CD14-positive monocyte (primary cell): ENCODE data around the gene FAM162A. TPM values are rescaled to one million over a fixed set of nuclear protein-coding genes. Genes with fewer than 3 reads are reported as not detected.
A peak's percentile ranks its signal among the peaks of the same experiment; 100 is the strongest.
"Not testable (repeated sequence)": the region's sequence is repeated elsewhere in the genome, so short reads cannot be mapped to it uniquely, and the experiment has no call there.

Experiments
- DNase-seq, 3 donors: peaks; one replicate each; pipeline ENCODE4 v3.0.0-alpha.2; 2011 to 2022
- H2AFZ ChIP-seq: 2 replicates; pipeline ENCODE4 v1.6.0; 2012; ENCODE audit warnings: mild to moderate bottlenecking, low read depth, low read length, inconsistent platforms; ENCODE audit not compliant: insufficient read depth, poor library complexity, severe bottlenecking
- H3K27ac ChIP-seq, 2 donors: 1 replicate in 1 of 2; 2 replicates in 1 of 2; pipeline ENCODE4 v1.5.1; 2012 to 2013; ENCODE audit warnings: low read length in 2 of 2, control low read depth in 1 of 2, inconsistent platforms in 1 of 2, low read depth in 1 of 2, mild to moderate bottlenecking in 1 of 2
- H3K27me3 ChIP-seq, 2 donors: one replicate each; pipeline versions ENCODE4 v1.6.0 to v1.6.1; 2011 to 2013; ENCODE audit warnings: low read length in 2 of 2; ENCODE audit not compliant: control insufficient read depth in 2 of 2, insufficient read depth in 2 of 2
- H3K36me3 ChIP-seq, 2 donors: replicated peaks in 1 of 2; 1 replicate in 1 of 2; 2 replicates in 1 of 2; pipeline versions ENCODE4 v1.5.1 to v1.6.1; 2012 to 2013; ENCODE audit warnings: low read length in 2 of 2, control low read depth in 1 of 2, inconsistent platforms in 1 of 2, mild to moderate bottlenecking in 1 of 2; ENCODE audit not compliant: insufficient read depth in 2 of 2, control insufficient read depth in 1 of 2
- H3K4me1 ChIP-seq, 2 donors: 1 replicate in 1 of 2; 2 replicates in 1 of 2; pipeline versions ENCODE4 v1.5.1 to v1.6.1; 2012 to 2013; ENCODE audit warnings: low read length in 2 of 2, control low read depth in 1 of 2, inconsistent platforms in 1 of 2, mild to moderate bottlenecking in 1 of 2, moderate library complexity in 1 of 2; ENCODE audit not compliant: insufficient read depth in 2 of 2, control insufficient read depth in 1 of 2
- H3K4me2 ChIP-seq: replicated peaks from 2 replicates; pipeline ENCODE3; 2012; ENCODE audit warnings: low read length, moderate library complexity, mild to moderate bottlenecking; ENCODE audit not compliant: poor library complexity, severe bottlenecking; ENCODE audit errors: extremely low read depth
- H3K4me3 ChIP-seq, 3 experiments: fragments of 200-600 bp in 1 of 3; sonication (generic) in 1 of 3; replicated peaks in 1 of 3; 1 replicate in 2 of 3; 2 replicates in 1 of 3; pipeline ENCODE4 v1.5.1; 2011 to 2013; ENCODE audit warnings: low read length in 3 of 3, mild to moderate bottlenecking in 3 of 3, control low read depth in 2 of 3, low read depth in 2 of 3, inconsistent platforms in 1 of 3, moderate library complexity in 1 of 3
- H3K79me2 ChIP-seq: 2 replicates; pipeline ENCODE4 v1.6.0; 2012; ENCODE audit warnings: mild to moderate bottlenecking, control low read depth, inconsistent platforms, low read length, moderate library complexity; ENCODE audit not compliant: insufficient read depth
- H3K9ac ChIP-seq: 2 replicates; pipeline ENCODE4 v1.6.0; 2017; ENCODE audit warnings: low read length, mild to moderate bottlenecking; ENCODE audit not compliant: insufficient read depth, poor library complexity, severe bottlenecking
- H3K9me3 ChIP-seq, 2 donors: replicated peaks in 1 of 2; 1 replicate in 1 of 2; 2 replicates in 1 of 2; pipeline versions ENCODE4 v1.5.1 to v1.6.1; 2012 to 2013; ENCODE audit warnings: low read length in 2 of 2, control low read depth in 1 of 2; ENCODE audit not compliant: control insufficient read depth in 1 of 2, insufficient read depth in 1 of 2
- H4K20me1 ChIP-seq: 2 replicates; pipeline ENCODE4 v1.6.0; 2012; ENCODE audit warnings: mild to moderate bottlenecking, low read length, control low read depth, moderate library complexity; ENCODE audit not compliant: insufficient read depth
- H3K27ac Mint-ChIP-seq, 7 donors: one replicate each; pipeline ENCODE4 v1.8.0; 2020; ENCODE audit warnings: mild to moderate bottlenecking in 7 of 7, mixed read lengths in 7 of 7, moderate library complexity in 6 of 7, inconsistent platforms in 2 of 7
- H3K27me3 Mint-ChIP-seq, 3 donors: one replicate each; pipeline ENCODE4 v1.8.0; 2021 to 2022; ENCODE audit warnings: low read depth in 3 of 3, mild to moderate bottlenecking in 3 of 3, mixed read lengths in 3 of 3, moderate library complexity in 3 of 3, inconsistent platforms in 1 of 3
- H3K36me3 Mint-ChIP-seq, 2 donors: one replicate each; pipeline ENCODE4 v1.8.0; 2020; ENCODE audit warnings: mixed read lengths in 2 of 2, inconsistent platforms in 1 of 2, mild to moderate bottlenecking in 1 of 2
- H3K4me1 Mint-ChIP-seq: one replicate; pipeline ENCODE4 v1.8.0; 2020; ENCODE audit warnings: mild to moderate bottlenecking, mixed read lengths
- H3K4me3 Mint-ChIP-seq, 2 donors: one replicate each; pipeline ENCODE4 v1.8.0; 2020; ENCODE audit warnings: mild to moderate bottlenecking in 2 of 2, mixed read lengths in 2 of 2, moderate library complexity in 1 of 2
- H3K9me3 Mint-ChIP-seq, 7 donors: one replicate each; pipeline ENCODE4 v1.8.0; 2020 to 2022; ENCODE audit warnings: mixed read lengths in 7 of 7, mild to moderate bottlenecking in 6 of 7, moderate library complexity in 6 of 7, inconsistent platforms in 2 of 7
- WGBS: methylation state at CpG from one replicate; pipeline ENCODE4 v1.1.5; 2013; ENCODE audit warnings: missing lambda C conversion rate; ENCODE audit not compliant: insufficient coverage; 5-methylcytosine and 5-hydroxymethylcytosine counted together
- intact Hi-C, 2 donors: fragments of 100-400 bp; cut with micrococcal nuclease; formaldehyde crosslinking; loops; one replicate each; pipeline versions ENCODE4 v1.15.0 to v1.15.1; 2023
- polyA plus RNA-seq, 3 donors: library from polyadenylated mRNA; depleted of rRNA in 1 of 3; unstranded in 2 of 3; stranded (reverse) in 1 of 3; fragments of 300-500 nt in 2 of 3; fragments of >200 nt in 1 of 3; fragmentation: Illumina TruSeq in 2 of 3; gene quantifications; 1 replicate in 2 of 3; 2 replicates in 1 of 3; pipeline ENCODE4 v1.2.3, GENCODE V29; 2012 to 2021
- TF ChIP-seq, protein P1 (sequence below): fragments of 200-600 bp; IDR thresholded peaks from one replicate; pipeline ENCODE4 v1.8.0; 2022; ENCODE audit warnings: antibody characterized with exemption, mild to moderate bottlenecking

The FAM162A gene
- polyA plus RNA-seq, 3 donors, result 6.8 to 28.5 (median 24.2) TPM

- H3K9me3 Mint-ChIP-seq, result peaks cover 9 to 24% (median 14%) of the 10 kb centered on the region in 7 donors
- H3K27me3 Mint-ChIP-seq, result peaks cover 0 to 2% (median 0%) of the 10 kb centered on the region in 3 donors
- H3K27ac Mint-ChIP-seq, result no peak overlapping the region
- TF ChIP-seq, protein P1, sequence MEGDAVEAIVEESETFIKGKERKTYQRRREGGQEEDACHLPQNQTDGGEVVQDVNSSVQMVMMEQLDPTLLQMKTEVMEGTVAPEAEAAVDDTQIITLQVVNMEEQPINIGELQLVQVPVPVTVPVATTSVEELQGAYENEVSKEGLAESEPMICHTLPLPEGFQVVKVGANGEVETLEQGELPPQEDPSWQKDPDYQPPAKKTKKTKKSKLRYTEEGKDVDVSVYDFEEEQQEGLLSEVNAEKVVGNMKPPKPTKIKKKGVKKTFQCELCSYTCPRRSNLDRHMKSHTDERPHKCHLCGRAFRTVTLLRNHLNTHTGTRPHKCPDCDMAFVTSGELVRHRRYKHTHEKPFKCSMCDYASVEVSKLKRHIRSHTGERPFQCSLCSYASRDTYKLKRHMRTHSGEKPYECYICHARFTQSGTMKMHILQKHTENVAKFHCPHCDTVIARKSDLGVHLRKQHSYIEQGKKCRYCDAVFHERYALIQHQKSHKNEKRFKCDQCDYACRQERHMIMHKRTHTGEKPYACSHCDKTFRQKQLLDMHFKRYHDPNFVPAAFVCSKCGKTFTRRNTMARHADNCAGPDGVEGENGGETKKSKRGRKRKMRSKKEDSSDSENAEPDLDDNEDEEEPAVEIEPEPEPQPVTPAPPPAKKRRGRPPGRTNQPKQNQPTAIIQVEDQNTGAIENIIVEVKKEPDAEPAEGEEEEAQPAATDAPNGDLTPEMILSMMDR, result no peak
- H3K4me3 Mint-ChIP-seq, result no peak overlapping the region
- Histone ChIP-seq H4K20me1 (no peaks in the 10 kb centered on the region), H3K27me3 (no peaks in the 10 kb centered on the region), H3K4me2 (no peak overlapping the region), H3K4me1 (no peaks in the 10 kb centered on the region), H3K27ac (no peak overlapping the region), H3K9me3 (peaks cover 12 to 25% of the 10 kb centered on the region in 2 donors), H3K36me3 (peaks cover 78 to 98% of the 10 kb centered on the region in 2 donors), H3K9ac (no peak overlapping the region), H3K4me3 (no peak overlapping the region), H2AFZ (no peak overlapping the region), H3K79me2 (no peaks in the 10 kb centered on the region)
- peaks cover 75 to 92% of the 10 kb centered on the region in 2 donors for H3K36me3 Mint-ChIP-seq
- 90% methylated on average over 6 of the region's 9 CpGs for WGBS
- intact Hi-C loops, result no loop called here
- H3K4me1 Mint-ChIP-seq, result no peaks in the 10 kb centered on the region
- DNase-seq, result no peak
Measured at GRCh38 chr3:122435950-122436349, 52.0 kb downstream of the FAM162A start.

- Histone ChIP-seq H3K9ac (no peak overlapping the region), H2AFZ (no peak overlapping the region), H3K79me2 (no peaks in the 10 kb centered on the region), H3K4me1 (no peaks in the 10 kb centered on the region), H3K27ac (no peak overlapping the region), H3K27me3 (no peaks in the 10 kb centered on the region), H3K36me3 (peaks cover 57 to 83% of the 10 kb centered on the region in 2 donors), H3K4me3 (no peak overlapping the region), H4K20me1 (no peaks in the 10 kb centered on the region), H3K4me2 (no peak overlapping the region), H3K9me3 (peaks cover 9 to 11% of the 10 kb centered on the region in 2 donors)
- WGBS, result 100% methylated on average over 5 of the region's 10 CpGs
- H3K27me3 Mint-ChIP-seq, result no peaks in the 10 kb centered on the region
- TF ChIP-seq, protein P1, result no peak
- no peak overlapping the region for H3K4me3 Mint-ChIP-seq
- peaks cover 4 to 17% (median 11%) of the 10 kb centered on the region in 7 donors for H3K9me3 Mint-ChIP-seq
- DNase-seq, result no peak
- H3K27ac Mint-ChIP-seq, result peak overlapping the region in 1 of 7 donors; percentile 82
- H3K4me1 Mint-ChIP-seq, result peaks cover 8% of the 10 kb centered on the region
- intact Hi-C loops, result no loop called here
- peaks cover 90 to 98% of the 10 kb centered on the region in 2 donors for H3K36me3 Mint-ChIP-seq
Measured at GRCh38 chr3:122443090-122443489, 59.1 kb downstream of the FAM162A start.

DNA sequence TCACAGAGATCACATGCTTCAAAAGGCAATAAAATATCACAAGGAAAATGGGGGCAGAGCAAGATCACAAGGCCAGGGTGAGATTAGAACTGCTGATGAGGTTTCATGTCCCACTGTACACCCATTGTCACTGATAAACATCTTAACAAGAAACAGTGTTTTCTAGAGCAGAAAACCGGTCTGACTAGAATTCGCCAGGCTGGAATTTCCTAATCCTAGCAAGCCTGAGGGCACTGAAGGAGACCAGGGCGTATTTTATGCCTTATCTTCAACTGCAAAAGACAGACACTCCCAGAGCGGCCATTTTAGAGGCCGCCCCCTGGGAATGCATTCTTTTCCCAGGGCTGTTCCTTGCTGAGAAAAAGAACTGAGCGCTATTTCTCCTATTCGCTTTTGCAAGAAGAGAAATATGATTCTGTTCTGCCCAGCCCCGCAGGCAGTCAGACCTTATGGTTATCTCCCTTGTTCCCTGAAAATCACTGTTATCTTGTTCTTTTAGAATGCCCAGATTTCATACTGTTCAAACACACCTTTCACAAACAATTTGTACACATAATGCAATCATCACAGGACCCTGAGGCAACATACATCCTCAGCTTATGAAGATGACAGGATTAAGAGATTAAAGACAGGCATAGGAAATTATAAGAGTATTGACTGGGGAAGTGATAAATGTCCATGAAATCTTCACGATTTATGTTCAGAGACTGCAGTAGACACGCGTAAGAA, 59.9 kb downstream of the FAM162A start:
- H4K20me1 ChIP-seq, H3K27ac Mint-ChIP-seq, H3K4me3 Mint-ChIP-seq, DNase-seq, H3K27me3 ChIP-seq, H3K79me2 ChIP-seq, H3K4me1 Mint-ChIP-seq, H3K4me2 ChIP-seq, H2AFZ ChIP-seq, intact Hi-C loops, H3K4me1 ChIP-seq, H3K9ac ChIP-seq, H3K4me3 ChIP-seq, H3K27ac ChIP-seq, H3K27me3 Mint-ChIP-seq: not testable (repeated sequence)
- WGBS, result 97% methylated on average over 3 of the region's 11 CpGs
- Mint-ChIP-seq H3K9me3 (peaks cover 4 to 16% (median 10%) of the 10 kb centered on the region in 7 donors), H3K36me3 (peaks cover 88 to 97% of the 10 kb centered on the region in 2 donors)
- H3K9me3 ChIP-seq, result peaks cover 9 to 10% of the 10 kb centered on the region in 2 donors
- peaks cover 58 to 83% of the 10 kb centered on the region in 2 donors for H3K36me3 ChIP-seq
